Umbilical cord (tissue), 2 donors: ENCODE measurements around the gene MAGI1. TPM values are rescaled to one million over a fixed set of nuclear protein-coding genes. Genes with fewer than 3 reads are reported as not detected.

Source experiments
- DNase-seq: peaks from one replicate; pipeline ENCODE4 v3.0.0-alpha.2; 2015; ENCODE audit warnings: low spot score
- total RNA-seq: library from RNA; depleted of rRNA; stranded (reverse); fragments of >200 nt; gene quantifications from one replicate; pipeline ENCODE4 v1.2.3, GENCODE V29; 2014; ENCODE audit warnings: low replicate concordance; ENCODE audit not compliant: insufficient read depth

MAGI1 gene
- total RNA-seq, 1 donor from 2014 or later: 34.7 TPM

DNA sequence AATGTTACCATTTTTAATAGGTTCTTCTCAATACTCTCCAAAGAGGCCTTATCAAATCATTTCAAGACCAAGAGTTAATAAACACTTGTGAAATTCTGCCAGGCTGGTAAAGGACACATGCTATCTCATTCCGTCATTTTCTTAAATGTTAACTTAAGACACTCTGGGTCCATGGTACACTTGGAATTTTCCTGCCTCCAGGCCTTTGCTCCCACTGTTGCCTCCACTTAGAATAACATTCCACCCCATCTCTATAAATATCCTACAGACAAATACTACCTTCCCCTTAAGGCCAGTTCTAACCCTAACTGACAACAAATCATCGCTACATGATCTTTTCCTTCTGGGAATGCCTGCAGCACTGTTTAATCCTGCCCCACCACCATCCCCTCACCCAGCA lies 24.1 kb downstream of the MAGI1 start:
- no peak for DNase-seq

- DNase-seq: no peak
These were observed 24.7 kb downstream of the MAGI1 start for GRCh38 chr3:66014056-66014455.

- no peak for DNase-seq
These were observed 26.0 kb downstream of the MAGI1 start for GRCh38 chr3:66012711-66013110.

DNA sequence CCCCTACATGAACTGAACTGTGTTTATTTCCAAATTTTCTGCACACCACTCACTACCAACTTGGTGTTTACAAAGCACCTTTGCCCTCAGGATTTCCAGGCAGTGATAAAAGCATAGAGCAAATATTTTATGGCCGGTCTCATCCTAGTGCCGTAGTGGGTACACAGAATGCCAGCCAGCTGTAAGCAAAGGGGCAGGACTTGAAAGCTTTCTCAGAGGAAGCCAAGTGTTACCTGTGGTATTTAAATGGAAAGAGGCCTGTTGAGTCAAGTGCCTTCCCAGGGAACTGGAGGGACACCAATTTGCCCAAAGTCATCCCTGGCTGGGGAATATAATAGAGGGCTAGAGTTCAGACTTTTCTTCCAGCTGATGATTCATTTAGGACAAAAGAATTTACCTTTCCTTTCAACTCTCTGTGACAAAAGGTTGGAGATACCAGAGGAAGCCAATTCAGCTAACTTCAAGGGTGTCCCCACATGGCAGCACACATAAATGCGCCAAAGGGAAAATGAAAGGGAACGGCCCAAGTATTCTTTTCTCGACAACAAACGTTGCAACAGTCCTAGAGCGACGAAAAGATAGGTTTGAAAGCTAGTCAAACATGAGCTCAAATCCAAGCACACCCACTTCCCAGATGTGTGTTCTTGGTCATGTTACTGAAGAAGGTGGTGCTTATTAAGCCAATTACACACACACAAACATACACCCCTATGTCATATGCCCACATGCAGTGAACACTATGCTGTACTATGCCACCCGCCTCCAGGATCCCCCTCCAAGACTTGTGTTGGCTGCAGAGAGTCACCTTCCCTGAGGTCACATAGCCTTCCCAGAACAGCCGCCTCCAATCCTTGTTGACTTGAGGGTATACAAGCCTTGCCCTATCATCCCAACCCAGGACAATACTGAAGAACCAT lies 27.7 kb downstream of the MAGI1 start:
- no peak for DNase-seq

- no peak for DNase-seq
These were observed 28.4 kb downstream of the MAGI1 start for GRCh38 chr3:66010348-66010738.

- DNase-seq: no peak
These were observed 34.5 kb downstream of the MAGI1 start for GRCh38 chr3:66004244-66004643.

GRCh38 chr3:66001626-66002025 lies 37.1 kb downstream of the MAGI1 start:
- DNase-seq: no peak

DNA sequence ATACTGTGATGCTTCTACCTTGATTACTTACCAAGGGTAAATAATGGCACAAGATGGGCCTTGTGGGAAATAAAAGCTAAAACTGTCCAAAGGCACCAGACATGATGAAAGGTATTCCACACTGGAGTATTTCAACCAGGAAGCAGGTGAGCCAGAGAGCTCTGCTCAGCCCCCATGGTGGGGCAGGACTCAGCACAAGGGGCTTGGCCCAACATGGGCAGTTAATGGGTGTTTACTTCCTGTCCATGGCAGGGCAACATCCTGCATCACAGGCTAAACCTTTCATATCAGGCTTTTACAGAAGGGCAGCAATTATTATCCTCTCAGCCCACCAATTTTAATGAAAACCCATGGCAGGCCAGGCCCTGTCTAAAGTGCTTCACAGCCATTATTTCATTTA lies 38.2 kb downstream of the MAGI1 start:
- no peak for DNase-seq

- DNase-seq: no peak
These were observed 39.1 kb downstream of the MAGI1 start for GRCh38 chr3:65999606-66000005.

DNA sequence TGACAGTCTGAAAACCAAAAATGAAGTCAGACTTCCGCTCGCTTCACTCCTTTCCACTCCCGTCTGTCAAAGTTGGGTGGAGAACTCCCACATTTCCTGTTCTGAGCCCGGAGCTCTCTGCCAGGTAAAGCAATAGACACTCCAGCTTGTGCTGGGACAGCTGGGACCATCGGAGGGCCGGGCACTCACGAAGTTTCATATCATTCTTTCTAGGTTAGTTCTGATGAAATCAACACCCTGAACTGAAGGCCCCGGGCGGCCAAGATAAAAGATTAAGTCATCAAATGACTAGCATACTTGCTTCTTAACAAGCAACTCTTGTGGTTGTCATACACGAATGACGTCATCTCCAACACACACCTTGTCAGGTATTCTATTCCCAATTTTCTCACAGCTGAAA lies 42.1 kb downstream of the MAGI1 start:
- DNase-seq: peak; percentile 36

DNA sequence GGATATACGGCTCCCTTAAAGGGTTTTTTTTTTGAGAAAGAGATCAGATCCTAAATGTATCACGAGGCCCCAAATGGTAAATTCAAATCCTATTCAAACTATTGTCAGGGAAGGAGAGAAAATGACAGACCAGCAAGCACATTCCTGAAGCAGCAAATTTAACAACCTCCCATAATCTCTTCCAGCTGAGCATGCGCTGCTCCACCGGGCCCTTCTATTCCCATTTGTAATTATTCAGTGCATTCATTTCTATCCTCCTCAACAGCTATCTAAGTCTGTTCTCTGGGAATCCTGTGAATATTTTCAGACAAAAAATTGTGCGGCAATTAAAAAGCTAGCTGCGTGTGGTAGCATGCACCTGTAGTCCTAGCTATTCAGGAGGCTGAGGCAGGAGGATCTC lies 43.2 kb downstream of the MAGI1 start:
- DNase-seq: no peak

GRCh38 chr3:65995030-65995429 lies 43.7 kb downstream of the MAGI1 start:
- peak; percentile 25 for DNase-seq

DNA sequence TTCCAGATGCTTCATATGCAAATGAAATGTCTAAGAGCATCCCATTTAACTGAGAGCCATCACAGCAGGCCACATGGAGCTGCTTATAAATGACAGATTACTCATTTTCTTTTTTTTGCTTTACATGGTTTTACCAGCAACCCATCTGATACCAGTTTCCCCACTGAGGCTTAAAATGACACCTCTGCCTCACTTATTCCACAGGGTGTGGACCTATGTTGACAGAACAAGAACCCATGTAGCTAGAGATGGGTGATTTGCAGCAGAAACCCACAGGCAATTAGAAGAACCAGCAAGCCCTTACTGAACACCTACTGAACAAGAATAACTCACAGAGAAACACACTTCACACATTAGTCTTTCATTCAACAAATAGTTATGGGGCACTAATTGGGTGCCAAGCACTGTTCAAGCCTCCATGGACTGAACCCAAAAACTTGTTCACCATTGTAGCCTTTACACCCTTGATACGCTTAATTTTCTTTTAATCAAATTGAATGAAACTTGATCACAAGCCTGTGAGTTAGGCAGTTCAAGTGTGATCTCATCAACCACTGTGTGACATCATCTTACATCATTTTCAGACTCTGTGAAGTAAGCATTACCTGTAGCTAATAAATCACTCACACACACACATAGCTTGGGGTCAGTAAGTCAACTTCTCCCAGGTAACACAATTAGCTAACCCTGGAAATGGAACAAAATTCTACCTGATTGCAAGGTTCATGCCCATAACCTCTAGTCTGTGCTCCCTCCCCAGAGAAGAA lies 45.4 kb downstream of the MAGI1 start:
- DNase-seq: no peak

- no peak for DNase-seq
These were observed 46.6 kb downstream of the MAGI1 start for GRCh38 chr3:65992106-65992505.

GRCh38 chr3:65988411-65989180 lies 50.1 kb downstream of the MAGI1 start:
- peak; percentile 31 for DNase-seq

DNA sequence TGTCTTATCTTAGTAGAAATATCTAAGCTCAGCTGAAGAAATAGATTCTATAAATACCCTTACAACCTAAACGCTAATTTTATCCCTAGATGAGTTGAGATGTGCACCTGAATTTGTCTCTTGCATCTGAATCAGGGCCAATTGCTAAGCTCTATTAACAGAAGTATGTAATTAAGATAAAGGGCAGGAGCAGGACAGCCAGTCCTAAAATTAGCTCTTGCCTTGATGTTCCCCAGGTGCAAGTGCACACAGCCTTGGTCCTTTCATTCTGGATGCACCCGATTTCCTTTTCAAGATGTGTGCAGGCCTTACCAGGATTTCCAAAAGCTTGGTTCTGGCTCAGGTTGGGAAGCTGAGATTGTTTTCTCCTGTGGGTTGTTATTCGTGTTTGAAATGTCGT lies 52.4 kb downstream of the MAGI1 start:
- DNase-seq: no peak

GRCh38 chr3:65984975-65985374 lies 53.7 kb downstream of the MAGI1 start:
- DNase-seq: no peak

DNA sequence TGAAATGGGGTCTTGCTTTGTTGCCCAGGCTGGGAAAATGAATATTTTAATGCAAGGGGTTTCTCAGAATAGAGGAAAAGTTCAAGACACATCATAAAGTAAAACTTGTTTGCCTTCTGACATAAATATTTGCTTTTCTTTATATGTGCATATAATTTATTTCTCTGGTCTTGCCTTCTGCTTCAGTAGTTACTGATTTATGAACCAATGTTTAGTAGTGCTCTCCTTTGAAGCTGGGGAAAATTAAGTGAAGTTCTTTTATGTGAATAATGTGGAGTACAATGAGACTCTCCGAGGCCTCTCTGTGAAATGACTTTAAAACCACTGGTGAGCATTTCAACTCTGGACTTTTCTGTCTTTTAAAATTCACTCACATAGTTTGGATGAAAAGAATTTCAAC lies 55.6 kb downstream of the MAGI1 start:
- DNase-seq: no peak

- no peak for DNase-seq
These were observed 59.0 kb downstream of the MAGI1 start for GRCh38 chr3:65979731-65980130.

GRCh38 chr3:65979162-65979561 lies 59.6 kb downstream of the MAGI1 start:
- peak; percentile 80 for DNase-seq

DNA sequence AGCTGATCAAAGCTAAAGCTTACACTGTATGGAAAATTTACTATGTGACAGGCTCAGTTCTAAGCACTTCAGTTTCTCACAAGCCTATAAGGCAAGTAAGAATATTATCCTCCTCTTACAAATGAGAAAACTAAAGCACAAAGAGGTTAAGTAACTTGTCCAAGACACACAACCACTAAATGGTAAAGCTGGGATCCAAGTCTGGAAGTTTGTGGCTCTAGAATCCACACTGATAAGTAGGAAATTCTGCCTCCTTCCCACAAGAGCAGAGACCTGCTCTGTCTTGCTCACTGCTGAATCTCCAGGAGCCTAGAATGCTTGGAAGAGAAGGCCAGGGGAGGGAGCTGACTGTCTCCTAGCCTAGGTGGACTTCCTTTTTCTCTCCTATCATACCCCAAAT lies 60.6 kb downstream of the MAGI1 start:
- DNase-seq: no peak

GRCh38 chr3:65975032-65975431 lies 63.7 kb downstream of the MAGI1 start:
- DNase-seq: no peak
